Measurements from ENCODE around the gene RPL27A.

Gene RPL27A

DNA sequence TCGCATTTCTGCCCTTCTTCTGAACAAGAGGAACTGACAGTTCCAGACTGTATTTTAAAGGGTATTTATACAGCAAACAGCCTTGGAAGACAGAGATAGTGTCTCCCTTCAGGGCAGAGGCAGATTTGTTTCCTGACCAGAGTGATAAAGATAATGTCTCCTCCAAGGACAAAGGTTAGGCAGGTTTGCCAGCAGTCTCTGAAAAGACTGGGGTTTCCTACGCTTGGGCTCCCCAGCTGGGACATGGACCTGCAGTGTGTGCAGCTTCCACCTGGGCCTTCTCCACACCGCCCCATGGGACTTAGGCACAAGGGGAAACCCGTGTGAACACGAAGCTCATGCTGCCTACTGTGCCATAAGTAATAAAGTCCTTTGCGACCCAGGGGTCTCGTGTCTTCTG, 42.1 kb downstream of the RPL27A start:
- TF ChIP-seq, protein P1, sequence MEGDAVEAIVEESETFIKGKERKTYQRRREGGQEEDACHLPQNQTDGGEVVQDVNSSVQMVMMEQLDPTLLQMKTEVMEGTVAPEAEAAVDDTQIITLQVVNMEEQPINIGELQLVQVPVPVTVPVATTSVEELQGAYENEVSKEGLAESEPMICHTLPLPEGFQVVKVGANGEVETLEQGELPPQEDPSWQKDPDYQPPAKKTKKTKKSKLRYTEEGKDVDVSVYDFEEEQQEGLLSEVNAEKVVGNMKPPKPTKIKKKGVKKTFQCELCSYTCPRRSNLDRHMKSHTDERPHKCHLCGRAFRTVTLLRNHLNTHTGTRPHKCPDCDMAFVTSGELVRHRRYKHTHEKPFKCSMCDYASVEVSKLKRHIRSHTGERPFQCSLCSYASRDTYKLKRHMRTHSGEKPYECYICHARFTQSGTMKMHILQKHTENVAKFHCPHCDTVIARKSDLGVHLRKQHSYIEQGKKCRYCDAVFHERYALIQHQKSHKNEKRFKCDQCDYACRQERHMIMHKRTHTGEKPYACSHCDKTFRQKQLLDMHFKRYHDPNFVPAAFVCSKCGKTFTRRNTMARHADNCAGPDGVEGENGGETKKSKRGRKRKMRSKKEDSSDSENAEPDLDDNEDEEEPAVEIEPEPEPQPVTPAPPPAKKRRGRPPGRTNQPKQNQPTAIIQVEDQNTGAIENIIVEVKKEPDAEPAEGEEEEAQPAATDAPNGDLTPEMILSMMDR (IDR thresholded peaks at IDR 0.05) = no peak

DNA sequence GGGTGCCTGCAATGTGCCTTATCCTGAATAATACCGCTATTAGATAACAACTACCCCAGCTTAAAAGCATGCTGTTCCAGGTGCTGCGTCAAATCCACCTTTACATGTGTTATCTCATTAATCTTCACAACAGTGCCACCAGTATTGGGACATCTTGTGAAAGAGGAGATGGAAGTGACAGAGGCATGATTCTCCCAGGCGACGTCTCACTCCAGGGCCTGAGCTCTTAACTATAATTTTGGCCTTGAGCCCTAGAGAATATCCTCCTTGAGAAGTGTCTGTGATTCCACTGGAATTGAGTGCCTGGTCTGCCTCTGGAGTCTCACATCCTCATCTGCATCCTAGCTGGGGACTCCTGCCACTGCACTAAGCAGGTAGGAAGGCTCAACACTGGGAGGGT, 43.8 kb downstream of the RPL27A start:
- TF ChIP-seq, protein P1 (IDR thresholded peaks at IDR 0.05) = no peak

DNA sequence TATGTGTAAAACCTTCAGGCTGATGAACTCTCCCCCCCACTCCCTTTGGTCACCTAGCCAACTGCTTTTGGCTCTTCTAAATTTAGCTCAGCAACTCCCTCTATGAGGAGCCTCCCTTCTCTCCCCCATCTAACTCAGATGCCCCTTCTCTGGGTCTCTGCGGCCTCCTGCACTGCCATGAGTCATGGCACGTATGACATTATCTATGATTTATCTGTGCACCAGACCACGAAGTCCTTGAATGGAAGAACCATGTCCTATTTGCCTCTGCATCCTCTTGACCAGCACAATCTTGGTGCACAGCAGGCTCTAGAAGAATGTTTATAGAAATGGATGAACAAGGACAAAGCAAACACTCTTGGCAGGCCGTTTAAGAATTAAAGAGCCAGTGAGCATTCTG, 46.0 kb downstream of the RPL27A start:
- TF ChIP-seq, protein P1 (IDR thresholded peaks at IDR 0.05) = no peak

DNA sequence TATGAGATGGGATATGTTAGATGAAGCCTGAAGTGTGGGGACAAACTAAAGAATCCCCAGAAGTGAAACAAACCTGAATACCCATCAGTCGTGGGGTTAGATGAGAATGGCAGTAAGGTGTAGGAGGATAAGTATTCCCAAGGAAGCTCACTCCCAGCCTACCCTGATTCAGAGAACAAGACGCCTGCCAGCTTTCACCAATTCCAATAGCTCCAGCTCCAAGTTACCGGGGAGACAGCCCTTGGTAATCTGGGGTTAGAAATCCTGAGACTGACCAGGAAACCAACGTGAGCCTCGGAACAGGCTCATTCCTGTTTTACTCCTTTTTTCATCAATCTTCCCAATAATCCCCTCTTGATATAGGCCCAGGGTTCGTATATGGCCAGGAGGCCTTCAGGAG, 46.5 kb downstream of the RPL27A start:
- TF ChIP-seq, protein P1 (IDR thresholded peaks at IDR 0.05) = no peak

DNA sequence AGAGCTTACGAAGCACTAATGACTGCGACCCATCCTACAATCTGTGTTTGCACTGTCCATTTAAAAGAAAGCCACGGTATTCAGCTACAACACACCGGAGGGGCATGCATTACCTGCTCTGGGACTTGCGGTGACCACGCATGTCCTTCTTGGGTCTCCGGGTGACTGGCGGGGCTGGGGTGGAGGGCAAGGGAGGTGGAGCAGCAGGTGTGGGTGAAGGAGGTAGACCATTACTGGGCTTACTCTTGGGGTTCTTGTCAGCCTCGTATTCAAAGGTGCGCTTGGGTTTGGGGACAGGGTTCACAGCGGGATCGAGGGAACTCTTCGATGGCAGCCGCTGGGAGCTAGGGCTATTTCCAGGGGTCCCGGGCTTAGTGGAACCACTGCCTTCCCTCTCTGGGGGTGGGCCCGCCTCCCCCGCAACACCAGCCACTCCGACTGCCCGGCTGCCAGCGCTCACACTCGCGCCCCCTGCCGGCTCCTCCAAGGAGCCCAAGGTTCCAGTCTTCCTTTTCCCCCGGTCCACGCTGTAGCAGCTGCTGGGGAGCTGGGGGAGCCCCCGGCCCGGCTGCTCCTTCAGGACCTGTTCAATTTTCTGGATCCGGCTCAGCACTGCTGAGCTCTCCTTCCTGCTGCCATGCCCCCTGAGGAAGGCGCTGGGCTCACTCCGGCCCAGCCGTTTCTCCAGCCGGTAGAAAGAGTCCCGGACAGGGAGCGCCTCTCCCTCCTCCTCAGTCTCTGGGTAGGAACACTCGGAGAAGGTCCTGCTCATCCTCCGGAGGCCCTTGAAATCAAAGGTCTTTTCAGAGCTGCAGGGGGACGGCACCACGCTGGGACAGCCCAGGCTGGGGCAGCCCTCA, 47.5 kb downstream of the RPL27A start:
- TF ChIP-seq, protein P1 (IDR thresholded peaks at IDR 0.05) = no peak

DNA sequence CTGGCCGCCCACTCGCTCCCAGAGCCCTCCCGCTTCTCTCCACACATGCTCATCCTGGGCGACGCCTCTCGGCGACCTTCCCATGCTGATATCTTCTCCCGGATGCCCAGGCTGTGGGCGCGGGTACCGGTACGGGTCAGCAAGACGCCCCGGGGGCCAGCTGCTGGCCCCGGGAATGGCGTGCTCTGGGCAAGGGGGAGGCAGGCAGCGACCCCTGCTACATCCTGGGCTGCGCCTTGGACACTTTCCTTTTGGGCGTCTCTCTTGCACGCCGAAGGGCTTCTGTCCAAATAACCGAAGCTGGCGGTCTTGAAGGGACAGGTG, 48.1 kb downstream of the RPL27A start:
- TF ChIP-seq, protein P1 (IDR thresholded peaks at IDR 0.05) = no peak

DNA sequence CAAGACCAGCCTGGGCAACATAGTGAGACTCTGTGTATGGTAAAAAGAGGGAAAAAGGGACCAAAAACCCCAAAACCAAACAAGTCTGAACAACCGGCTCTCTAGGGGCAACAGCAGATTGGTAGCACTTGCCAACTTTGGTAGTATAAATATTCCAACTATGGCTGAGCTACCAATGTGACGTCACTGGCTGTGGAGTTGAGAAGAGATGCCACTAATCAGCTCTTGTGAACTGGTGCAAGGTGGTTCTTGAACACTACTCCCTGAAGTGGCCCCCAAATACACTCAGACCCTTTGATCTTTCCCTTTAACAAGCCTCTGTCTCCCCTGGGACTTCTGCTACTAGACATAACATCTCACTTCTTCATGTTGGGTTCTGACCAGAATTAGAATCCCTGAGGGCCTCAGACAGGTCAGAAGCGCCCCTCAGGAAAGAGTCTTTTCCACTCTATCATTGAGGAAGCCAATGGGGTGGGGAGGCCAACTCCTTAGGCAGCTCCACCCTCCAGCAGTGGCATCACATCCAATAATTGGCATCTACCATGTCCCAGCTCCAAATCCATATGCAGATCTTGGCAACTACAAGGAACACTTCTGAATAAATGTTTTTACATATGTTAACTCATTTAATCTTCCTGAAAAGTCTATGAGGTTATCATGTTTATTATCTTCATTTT, 49.2 kb downstream of the RPL27A start:
- TF ChIP-seq, protein P1 (IDR thresholded peaks at IDR 0.05) = no peak

Measured in LNCAP (cell line).